ENCODE measurements around the gene UMPS.

DNA sequence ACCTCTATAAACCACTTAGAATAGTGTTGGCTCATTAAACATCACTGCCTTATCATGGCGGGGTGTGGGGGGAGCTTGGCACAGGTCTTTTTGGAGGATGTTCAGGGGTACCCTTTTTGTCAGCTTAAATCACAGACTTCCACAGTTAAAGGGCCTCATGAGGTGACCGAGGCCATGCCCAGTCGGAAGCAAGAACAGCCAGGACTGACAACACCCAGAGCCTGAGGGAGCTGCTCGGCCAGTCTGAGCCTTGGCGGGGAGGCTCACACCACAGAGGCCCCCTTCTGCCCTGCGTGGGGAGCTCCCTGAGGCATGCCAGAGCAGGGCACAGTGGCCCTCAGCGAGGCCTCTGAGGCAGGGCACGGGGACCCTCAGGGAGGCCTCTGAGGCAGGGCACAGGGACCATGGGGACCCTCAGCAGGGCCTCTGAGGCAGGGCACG is 49.5 kb downstream of the UMPS start:
- TF ChIP-seq, protein P1, sequence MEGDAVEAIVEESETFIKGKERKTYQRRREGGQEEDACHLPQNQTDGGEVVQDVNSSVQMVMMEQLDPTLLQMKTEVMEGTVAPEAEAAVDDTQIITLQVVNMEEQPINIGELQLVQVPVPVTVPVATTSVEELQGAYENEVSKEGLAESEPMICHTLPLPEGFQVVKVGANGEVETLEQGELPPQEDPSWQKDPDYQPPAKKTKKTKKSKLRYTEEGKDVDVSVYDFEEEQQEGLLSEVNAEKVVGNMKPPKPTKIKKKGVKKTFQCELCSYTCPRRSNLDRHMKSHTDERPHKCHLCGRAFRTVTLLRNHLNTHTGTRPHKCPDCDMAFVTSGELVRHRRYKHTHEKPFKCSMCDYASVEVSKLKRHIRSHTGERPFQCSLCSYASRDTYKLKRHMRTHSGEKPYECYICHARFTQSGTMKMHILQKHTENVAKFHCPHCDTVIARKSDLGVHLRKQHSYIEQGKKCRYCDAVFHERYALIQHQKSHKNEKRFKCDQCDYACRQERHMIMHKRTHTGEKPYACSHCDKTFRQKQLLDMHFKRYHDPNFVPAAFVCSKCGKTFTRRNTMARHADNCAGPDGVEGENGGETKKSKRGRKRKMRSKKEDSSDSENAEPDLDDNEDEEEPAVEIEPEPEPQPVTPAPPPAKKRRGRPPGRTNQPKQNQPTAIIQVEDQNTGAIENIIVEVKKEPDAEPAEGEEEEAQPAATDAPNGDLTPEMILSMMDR (IDR thresholded peaks at IDR 0.05), result no peak
- no peak for TF ChIP-seq POLR2A (IDR thresholded peaks at IDR 0.05)
